ENCODE results near the gene MEX3B.
A peak's percentile ranks its signal among the peaks of the same experiment; 100 is the strongest.

Gene MEX3B

DNA sequence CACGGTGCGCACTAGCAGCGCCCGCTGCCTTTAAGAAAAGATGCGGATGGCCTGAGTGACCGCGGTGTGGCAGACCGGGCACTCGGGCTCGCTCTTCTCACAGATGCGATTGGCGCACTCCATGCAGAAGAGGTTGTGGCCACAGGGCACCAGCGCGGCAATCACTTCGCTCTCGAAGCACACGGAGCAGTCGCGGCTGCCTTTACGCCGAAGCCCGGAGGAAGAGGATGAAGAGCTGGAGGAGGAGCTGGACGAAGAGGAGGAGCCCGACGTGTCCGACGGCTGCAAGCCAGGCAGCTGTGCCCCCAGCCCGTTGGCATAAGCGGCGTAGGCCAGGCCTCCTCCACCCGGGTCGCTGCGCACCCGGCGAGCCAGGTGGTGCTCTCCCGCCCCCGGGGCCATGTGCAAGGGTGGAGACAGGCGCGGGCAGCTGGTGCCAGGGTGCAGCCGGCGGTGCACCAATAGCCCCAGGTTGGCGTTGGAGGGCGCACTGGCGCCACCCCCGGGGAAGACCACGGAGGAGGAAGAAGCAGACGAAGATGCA, 2.6 kb downstream of the MEX3B start:
- TF ChIP-seq EZH2phosphoT487 (IDR thresholded peaks at IDR 0.05; ENCODE audit: low read length) = no peak
- TF ChIP-seq EZH2 (optimal IDR thresholded peaks at IDR 0.05; ENCODE audit: low read depth, low read length) = no peak
- TF ChIP-seq CTCF (IDR thresholded peaks at IDR 0.05; ENCODE audit: low read length) = no peak
- no peaks in the 10 kb centered on the region for H3K9me2 ChIP-seq (replicated peaks; ENCODE audit: insufficient read depth, low read length)
- H3K4me1 ChIP-seq (ENCODE audit: low read length) = peaks cover 22% of the 10 kb centered on the region
- no peak overlapping the region for H3K9ac ChIP-seq (ENCODE audit: low read length)
- no peaks in the 10 kb centered on the region for H4K20me1 ChIP-seq (ENCODE audit: insufficient read depth, low read length)
- H3K27ac ChIP-seq (ENCODE audit: low read length) = no peak overlapping the region
- H2AFZ ChIP-seq (ENCODE audit: low read length) = no peak overlapping the region
- no peaks in the 10 kb centered on the region; the same call in 1 of the 2 replicates for H3K36me3 ChIP-seq (replicated peaks; ENCODE audit: insufficient read depth, low read length)
- peaks cover 31% of the 10 kb centered on the region for H3K79me2 ChIP-seq (ENCODE audit: low read length)
- no peak for DNase-seq
- H3K9me3 ChIP-seq (replicated peaks; ENCODE audit: insufficient read depth, low read length) = no peaks in the 10 kb centered on the region
- peaks cover 31% of the 10 kb centered on the region for H3F3A ChIP-seq (ENCODE audit: insufficient read depth, low read length)
- H3K27me3 ChIP-seq (replicated peaks; ENCODE audit: insufficient read depth, low read length) = peaks cover 7% of the 10 kb centered on the region
- no peak overlapping the region for H3K4me2 ChIP-seq (ENCODE audit: low read depth, low read length)
- no peak overlapping the region for H3K4me3 ChIP-seq (ENCODE audit: low read length)

DNA sequence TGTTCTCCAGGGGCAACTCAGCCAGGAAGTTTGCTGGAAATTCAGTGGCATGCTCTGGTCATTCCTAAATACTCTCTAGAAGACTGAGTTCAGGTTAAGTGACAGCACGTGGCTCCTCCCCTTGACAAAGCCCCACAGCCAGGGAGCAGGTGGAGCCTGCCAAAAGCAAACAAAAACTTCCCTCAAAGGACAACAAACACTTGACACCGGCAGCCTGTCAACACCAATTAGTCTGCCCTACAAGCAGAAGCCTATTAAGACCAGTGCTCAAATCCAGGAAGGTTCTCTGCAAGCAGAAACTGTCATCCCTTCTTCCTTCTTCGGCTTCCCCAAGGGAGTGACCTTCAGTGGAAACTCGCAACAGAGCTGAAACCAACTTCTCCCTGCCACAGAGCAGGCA, 5.0 kb downstream of the MEX3B start:
- Histone ChIP-seq H3K9ac (ENCODE audit: low read length) (peak overlapping the region; percentile 32; the same call in 1 of the 2 replicates), H3K4me3 (ENCODE audit: low read length) (peak overlapping the region; percentile 37), H3K4me2 (ENCODE audit: low read depth, low read length) (peak overlapping the region; percentile 87), H3K4me1 (ENCODE audit: low read length) (peaks cover 17% of the 10 kb centered on the region), H4K20me1 (ENCODE audit: insufficient read depth, low read length) (no peaks in the 10 kb centered on the region), H3K9me2 (replicated peaks; ENCODE audit: insufficient read depth, low read length) (no peaks in the 10 kb centered on the region), H2AFZ (ENCODE audit: low read length) (0 out of 2 replicates have a peak overlapping the region, but pooled peaks have one; percentile 30), H3K36me3 (replicated peaks; ENCODE audit: insufficient read depth, low read length) (no peaks in the 10 kb centered on the region; the same call in 1 of the 2 replicates), H3K27me3 (replicated peaks; ENCODE audit: insufficient read depth, low read length) (no peaks in the 10 kb centered on the region), H3K9me3 (replicated peaks; ENCODE audit: insufficient read depth, low read length) (no peaks in the 10 kb centered on the region), H3K27ac (ENCODE audit: low read length) (peak overlapping the region; percentile 82), H3F3A (ENCODE audit: insufficient read depth, low read length) (peaks cover 27% of the 10 kb centered on the region), H3K79me2 (ENCODE audit: low read length) (peaks cover 31% of the 10 kb centered on the region)
- peak; percentile 69 for DNase-seq
- TF ChIP-seq EZH2phosphoT487 (IDR thresholded peaks at IDR 0.05; ENCODE audit: low read length) (no peak), EZH2 (optimal IDR thresholded peaks at IDR 0.05; ENCODE audit: low read depth, low read length) (no peak), CTCF (IDR thresholded peaks at IDR 0.05; ENCODE audit: low read length) (no peak)

DNA sequence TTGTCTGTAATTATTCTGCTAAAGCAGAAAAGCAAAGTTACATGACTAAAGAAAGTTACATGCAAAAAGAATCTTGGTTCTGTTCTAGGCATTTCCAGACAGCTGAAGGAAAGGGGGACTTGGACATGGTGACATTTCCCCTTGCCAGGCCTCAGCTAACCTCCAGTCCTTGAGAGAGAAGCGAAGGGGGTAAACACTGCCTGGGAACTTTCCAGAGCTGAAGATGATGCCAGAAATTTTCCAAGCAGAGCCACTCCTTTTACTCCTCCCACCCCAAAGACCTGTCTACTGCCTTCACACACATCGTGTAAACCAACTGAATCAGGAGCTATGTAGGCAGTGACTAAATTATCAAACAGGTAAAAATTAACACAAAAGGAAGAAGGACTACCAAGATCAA, 5.4 kb downstream of the MEX3B start:
- Histone ChIP-seq H3K4me1 (ENCODE audit: low read length) (peaks cover 17% of the 10 kb centered on the region), H3K4me2 (ENCODE audit: low read depth, low read length) (peak overlapping the region; percentile 87), H3K27ac (ENCODE audit: low read length) (peak overlapping the region; percentile 82), H4K20me1 (ENCODE audit: insufficient read depth, low read length) (no peaks in the 10 kb centered on the region), H3K4me3 (ENCODE audit: low read length) (peak overlapping the region; percentile 37), H3K36me3 (replicated peaks; ENCODE audit: insufficient read depth, low read length) (no peaks in the 10 kb centered on the region; the same call in 1 of the 2 replicates), H3K9me2 (replicated peaks; ENCODE audit: insufficient read depth, low read length) (no peaks in the 10 kb centered on the region), H3K9me3 (replicated peaks; ENCODE audit: insufficient read depth, low read length) (no peaks in the 10 kb centered on the region), H2AFZ (ENCODE audit: low read length) (peak overlapping the region; percentile 30; the same call in 1 of the 2 replicates), H3F3A (ENCODE audit: insufficient read depth, low read length) (peaks cover 27% of the 10 kb centered on the region), H3K27me3 (replicated peaks; ENCODE audit: insufficient read depth, low read length) (no peaks in the 10 kb centered on the region), H3K9ac (ENCODE audit: low read length) (peak overlapping the region; percentile 32; the same call in 1 of the 2 replicates), H3K79me2 (ENCODE audit: low read length) (peaks cover 30% of the 10 kb centered on the region)
- TF ChIP-seq CTCF (IDR thresholded peaks at IDR 0.05; ENCODE audit: low read length) (no peak), EZH2 (optimal IDR thresholded peaks at IDR 0.05; ENCODE audit: low read depth, low read length) (no peak), EZH2phosphoT487 (IDR thresholded peaks at IDR 0.05; ENCODE audit: low read length) (no peak)
- DNase-seq = no peak
